GM23338 (cell line): Measurements from ENCODE around the gene TRPV5. TPM values are rescaled to one million over a fixed set of nuclear protein-coding genes. Genes with fewer than 3 reads are reported as not detected.

ENCODE experiments used
- ATAC-seq: fragments of 200-7000 bp; cut with Tn5 transposase; 3 replicates; pipeline ENCODE4 v1.9.1; 2020
- DNase-seq: peaks from one replicate; pipeline ENCODE4 v3.0.0-alpha.2; 2015; ENCODE audit warnings: low spot score
- H2AFZ ChIP-seq: fragments of 200-600 bp; sonication (generic); 2 replicates; pipeline ENCODE4 v1.8.0; 2016; ENCODE audit warnings: antibody characterized with exemption, mild to moderate bottlenecking, moderate library complexity
- H3F3A ChIP-seq: fragments of 200-600 bp; sonication (generic); replicated peaks from 2 replicates; pipeline ENCODE4 v1.8.0; 2017; ENCODE audit warnings: antibody characterized with exemption, mixed run types, low read depth
- H3K27ac ChIP-seq: fragments of 200-600 bp; sonication (generic); 2 replicates; pipeline ENCODE4 v1.6.1; 2016; ENCODE audit warnings: low read depth
- H3K27me3 ChIP-seq: fragments of 200-600 bp; sonication (generic); 2 replicates; pipeline ENCODE4 v1.8.0; 2016; ENCODE audit warnings: mild to moderate bottlenecking, mixed run types, moderate library complexity; ENCODE audit not compliant: insufficient read depth
- H3K36me3 ChIP-seq: fragments of 200-600 bp; sonication (generic); 2 replicates; pipeline ENCODE4 v1.8.0; 2016; ENCODE audit warnings: mild to moderate bottlenecking; ENCODE audit not compliant: insufficient read depth
- H3K4me1 ChIP-seq: fragments of 200-600 bp; sonication (generic); 2 replicates; pipeline ENCODE4 v1.8.0; 2016; ENCODE audit warnings: mild to moderate bottlenecking, moderate library complexity; ENCODE audit not compliant: insufficient read depth
- H3K4me2 ChIP-seq: fragments of 200-600 bp; sonication (generic); 2 replicates; pipeline ENCODE4 v1.7.1; 2017; ENCODE audit warnings: mixed run types
- H3K4me3 ChIP-seq: fragments of 200-600 bp; sonication (generic); 2 replicates; pipeline ENCODE4 v1.6.1; 2016; ENCODE audit warnings: mixed run types
- H3K79me2 ChIP-seq: fragments of 200-600 bp; sonication (generic); replicated peaks from 2 replicates; pipeline ENCODE4 v1.8.0; 2017; ENCODE audit warnings: mild to moderate bottlenecking; ENCODE audit not compliant: insufficient read depth
- H3K9me2 ChIP-seq: fragments of 200-600 bp; sonication (generic); 2 replicates; pipeline ENCODE4 v1.8.0; 2017; ENCODE audit not compliant: insufficient read depth
- H4K20me1 ChIP-seq: fragments of 200-600 bp; sonication (generic); replicated peaks from 2 replicates; pipeline ENCODE4 v1.8.0; 2017; ENCODE audit warnings: mild to moderate bottlenecking; ENCODE audit not compliant: insufficient read depth
- H3K27ac Mint-ChIP-seq: 2 replicates; pipeline ENCODE4 v1.8.0; 2020; ENCODE audit warnings: inconsistent platforms, mild to moderate bottlenecking, moderate library complexity, mixed read lengths
- H3K27me3 Mint-ChIP-seq: 3 replicates; pipeline ENCODE4 v1.8.0; 2022; ENCODE audit warnings: low read depth, mild to moderate bottlenecking, moderate library complexity, mixed read lengths, inconsistent platforms; ENCODE audit not compliant: insufficient read depth, poor library complexity
- H3K36me3 Mint-ChIP-seq: 3 replicates; pipeline ENCODE4 v1.8.0; 2021; ENCODE audit warnings: low read depth, mild to moderate bottlenecking, inconsistent platforms, moderate library complexity, mixed read lengths
- H3K4me1 Mint-ChIP-seq: 3 replicates; pipeline ENCODE4 v1.8.0; 2020; ENCODE audit warnings: mild to moderate bottlenecking, inconsistent platforms, mixed read lengths
- H3K4me3 Mint-ChIP-seq: 3 replicates; pipeline ENCODE4 v1.8.0; 2021; ENCODE audit warnings: moderate library complexity, mild to moderate bottlenecking, inconsistent platforms, mixed read lengths
- H3K9me3 Mint-ChIP-seq: 3 replicates; pipeline ENCODE4 v1.8.0; 2020; ENCODE audit warnings: moderate library complexity, mild to moderate bottlenecking, inconsistent platforms, mixed read lengths
- CREB1 ChIP-seq: fragments of 250-450 bp; sonication (Bioruptor Pico); IDR thresholded peaks from 2 replicates; pipeline ENCODE4 v1.5.0; 2020; ENCODE audit warnings: low read depth, mild to moderate bottlenecking, moderate library complexity
- CTCF ChIP-seq, 2 experiments: fragments of 200-600 bp in 1 of 2; sonication (generic) in 1 of 2; conservative IDR thresholded peaks; 2 replicates each; pipeline versions ENCODE4 v1.5.1 to v1.6.1; 2016 to 2017; ENCODE audit warnings: antibody characterized with exemption in 2 of 2, low read depth in 2 of 2, mild to moderate bottlenecking in 2 of 2, moderate library complexity in 1 of 2
- ETS1 ChIP-seq: IDR thresholded peaks from 2 replicates; pipeline ENCODE4 v1.6.1; 2016; ENCODE audit warnings: antibody characterized with exemption
- EZH2phosphoT487 ChIP-seq: fragments of 200-600 bp; sonication (generic); IDR thresholded peaks from one replicate; pipeline ENCODE4 v1.8.1; 2018; ENCODE audit warnings: antibody characterized with exemption; ENCODE audit not compliant: unreplicated experiment
- NANOG ChIP-seq: IDR thresholded peaks from 2 replicates; pipeline ENCODE4 v1.6.1; 2016; ENCODE audit warnings: antibody characterized with exemption, borderline replicate concordance
- ZNF331 ChIP-seq: fragments of 250-450 bp; sonication (Bioruptor Pico); IDR thresholded peaks from 2 replicates; pipeline ENCODE4 v1.5.0; 2020; ENCODE audit warnings: low read depth, mild to moderate bottlenecking, moderate library complexity
- ZNF462 ChIP-seq: fragments of 250-450 bp; sonication (Bioruptor Pico); IDR thresholded peaks from 2 replicates; pipeline ENCODE4 v1.5.0; 2020; ENCODE audit warnings: mild to moderate bottlenecking, moderate library complexity
- polyA plus RNA-seq: library from polyadenylated mRNA; unstranded; fragments of >200 nt; fragmentation: Nextera tagmentation; extraction: Ambion mirVana; gene quantifications from 2 replicates; pipeline ENCODE4 v1.2.1, GENCODE V29; 2016
- total RNA-seq: library from RNA; depleted of rRNA; stranded (reverse); fragments of >200 nt; shearing (Covaris generic); gene quantifications from 2 replicates; pipeline ENCODE4 v1.2.3, GENCODE V29; 2014
- TF ChIP-seq, protein P1 (sequence below): IDR thresholded peaks from one replicate; pipeline ENCODE4 v1.6.1; 2018; ENCODE audit warnings: antibody characterized with exemption; ENCODE audit not compliant: unreplicated experiment

TRPV5 gene
- total and polyA plus RNA-seq, 2 experiments from 2014 or later, result not detected

DNA sequence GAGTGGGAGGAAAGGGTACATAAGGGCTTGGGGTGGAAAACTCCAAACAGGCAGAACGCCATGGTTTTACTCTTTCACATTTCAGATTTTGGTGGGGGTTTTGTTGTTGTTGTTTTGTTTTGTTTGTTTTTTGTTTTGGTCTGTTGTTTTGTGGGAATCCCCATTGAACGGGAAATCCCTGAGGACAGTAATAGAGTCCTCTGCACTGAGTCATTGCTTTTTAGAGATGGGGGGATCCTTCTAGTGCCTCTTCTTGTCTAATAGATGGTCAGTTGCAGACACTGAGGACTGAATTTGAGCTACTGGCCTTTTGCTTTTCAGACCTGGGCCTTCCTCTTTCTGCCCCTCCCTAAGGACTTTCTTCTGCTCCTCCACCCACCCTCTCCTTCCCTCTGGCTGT is 20.0 kb downstream of the TRPV5 start (continued):
- TF ChIP-seq, protein P1, sequence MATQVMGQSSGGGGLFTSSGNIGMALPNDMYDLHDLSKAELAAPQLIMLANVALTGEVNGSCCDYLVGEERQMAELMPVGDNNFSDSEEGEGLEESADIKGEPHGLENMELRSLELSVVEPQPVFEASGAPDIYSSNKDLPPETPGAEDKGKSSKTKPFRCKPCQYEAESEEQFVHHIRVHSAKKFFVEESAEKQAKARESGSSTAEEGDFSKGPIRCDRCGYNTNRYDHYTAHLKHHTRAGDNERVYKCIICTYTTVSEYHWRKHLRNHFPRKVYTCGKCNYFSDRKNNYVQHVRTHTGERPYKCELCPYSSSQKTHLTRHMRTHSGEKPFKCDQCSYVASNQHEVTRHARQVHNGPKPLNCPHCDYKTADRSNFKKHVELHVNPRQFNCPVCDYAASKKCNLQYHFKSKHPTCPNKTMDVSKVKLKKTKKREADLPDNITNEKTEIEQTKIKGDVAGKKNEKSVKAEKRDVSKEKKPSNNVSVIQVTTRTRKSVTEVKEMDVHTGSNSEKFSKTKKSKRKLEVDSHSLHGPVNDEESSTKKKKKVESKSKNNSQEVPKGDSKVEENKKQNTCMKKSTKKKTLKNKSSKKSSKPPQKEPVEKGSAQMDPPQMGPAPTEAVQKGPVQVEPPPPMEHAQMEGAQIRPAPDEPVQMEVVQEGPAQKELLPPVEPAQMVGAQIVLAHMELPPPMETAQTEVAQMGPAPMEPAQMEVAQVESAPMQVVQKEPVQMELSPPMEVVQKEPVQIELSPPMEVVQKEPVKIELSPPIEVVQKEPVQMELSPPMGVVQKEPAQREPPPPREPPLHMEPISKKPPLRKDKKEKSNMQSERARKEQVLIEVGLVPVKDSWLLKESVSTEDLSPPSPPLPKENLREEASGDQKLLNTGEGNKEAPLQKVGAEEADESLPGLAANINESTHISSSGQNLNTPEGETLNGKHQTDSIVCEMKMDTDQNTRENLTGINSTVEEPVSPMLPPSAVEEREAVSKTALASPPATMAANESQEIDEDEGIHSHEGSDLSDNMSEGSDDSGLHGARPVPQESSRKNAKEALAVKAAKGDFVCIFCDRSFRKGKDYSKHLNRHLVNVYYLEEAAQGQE, result no peak
- TF ChIP-seq CTCF (conservative IDR thresholded peaks at IDR 0.05; ENCODE audit: low read depth in 2 of 2), result no peak

- Histone ChIP-seq H3K9me2 (peaks cover 9% of the 10 kb centered on the region), H3F3A (no peaks in the 10 kb centered on the region), H2AFZ (no peak overlapping the region), H4K20me1 (no peaks in the 10 kb centered on the region), H3K4me2 (no peak overlapping the region), H3K79me2 (no peaks in the 10 kb centered on the region), H3K4me1 (no peaks in the 10 kb centered on the region), H3K36me3 (no peaks in the 10 kb centered on the region), H3K4me3 (no peak overlapping the region), H3K27me3 (no peaks in the 10 kb centered on the region), H3K27ac (no peak overlapping the region)
- no peak for ATAC-seq
- peaks cover 2% of the 10 kb centered on the region; the same call in 1 of the 3 replicates for H3K4me1 Mint-ChIP-seq
- no peak overlapping the region for H3K4me3 Mint-ChIP-seq
- H3K27me3 Mint-ChIP-seq, result peaks cover 4% of the 10 kb centered on the region
- H3K27ac Mint-ChIP-seq, result no peak overlapping the region
- no peaks in the 10 kb centered on the region for H3K36me3 Mint-ChIP-seq
- no peak for DNase-seq
- no peaks in the 10 kb centered on the region; the same call in 2 of the 3 replicates for H3K9me3 Mint-ChIP-seq
- TF ChIP-seq ZNF462 (CRISPR knock-in tag), result no peak
- no peak for TF ChIP-seq NANOG
- TF ChIP-seq CREB1 (CRISPR knock-in tag), result no peak
- TF ChIP-seq ETS1, result no peak
- no peak for TF ChIP-seq ZNF331
- no peak for TF ChIP-seq EZH2phosphoT487
- TF ChIP-seq, protein P1, result no peak
These were observed 20.5 kb downstream of the TRPV5 start for GRCh38 chr7:142913051-142913450.
